Adrenal gland (tissue), 12 donors: ENCODE data around the gene CASP2. TPM values are rescaled to one million over a fixed set of nuclear protein-coding genes. Genes with fewer than 3 reads are reported as not detected.

Experiments
- DNase-seq, 7 donors: peaks; one replicate each; pipeline ENCODE4 v3.0.0-alpha.2; 2019 to 2020
- H3K27ac ChIP-seq, 5 donors: fragments of 200-600 bp; sonication (generic) in 4 of 5; 1 replicate in 3 of 5; 2 replicates in 2 of 5; pipeline versions ENCODE4 v1.5.1 to v1.8.0; 2016 to 2020; ENCODE audit warnings: mild to moderate bottlenecking in 1 of 5
- H3K27me3 ChIP-seq: fragments of 200-600 bp; 2 replicates; pipeline ENCODE4 v1.8.0; 2021
- H3K36me3 ChIP-seq, 2 donors: fragments of 200-600 bp; replicated peaks in 1 of 2; 1 replicate in 1 of 2; 2 replicates in 1 of 2; pipeline versions ENCODE4 v1.5.1 to v1.8.0; 2018 to 2022
- H3K4me1 ChIP-seq, 2 donors: fragments of 200-600 bp; replicated peaks in 1 of 2; 1 replicate in 1 of 2; 2 replicates in 1 of 2; pipeline versions ENCODE4 v1.5.1 to v1.8.0; 2018 to 2021
- H3K4me3 ChIP-seq, 4 donors: fragments of 200-600 bp; sonication (generic) in 3 of 4; one replicate each; pipeline ENCODE4 v1.5.1; 2016 to 2018
- H3K9me3 ChIP-seq, 3 donors: fragments of 200-600 bp; sonication (generic) in 1 of 3; replicated peaks in 1 of 3; 1 replicate in 2 of 3; 2 replicates in 1 of 3; pipeline versions ENCODE4 v1.5.1 to v1.8.0; 2016 to 2021
- CTCF ChIP-seq, 6 experiments: fragments of 450-650 bp in 4 of 6; fragments of 200-600 bp in 2 of 6; sonication (generic) in 1 of 6; IDR thresholded peaks; 1 replicate in 5 of 6; 2 replicates in 1 of 6; pipeline versions ENCODE4 v1.5.1 to v1.8.0; 2016 to 2021; ENCODE audit warnings: antibody characterized with exemption in 6 of 6, mild to moderate bottlenecking in 2 of 6, moderate library complexity in 1 of 6
- POLR2A ChIP-seq, 2 donors: fragments of 450-650 bp; IDR thresholded peaks; one replicate each; pipeline ENCODE4 v1.6.1; 2017; ENCODE audit warnings: antibody characterized with exemption in 2 of 2, mild to moderate bottlenecking in 2 of 2, moderate library complexity in 1 of 2
- WGBS, 4 donors: extraction: QIAGEN DNeasy Blood & Tissue Kit in 2 of 4; methylation state at CpG; one replicate each; pipeline versions ENCODE4 v1.1.5 to v1.1.7; 2013 to 2017; 5-methylcytosine and 5-hydroxymethylcytosine counted together
- intact Hi-C, 2 donors: fragments of 100-400 bp; cut with DNase I; formaldehyde crosslinking; loops; one replicate each; pipeline versions ENCODE4 v1.14.1 to v1.15.0; 2022 to 2023
- polyA plus RNA-seq, 3 donors: library from polyadenylated mRNA; stranded (reverse); fragments of 200-250 nt in 2 of 3; fragments of 350-450 nt in 1 of 3; fragmentation: Illumina TruSeq in 1 of 3; extraction: RNeasy Lipid Tissue Mini Kit (QIAGEN cat#74804) in 1 of 3; gene quantifications; one replicate each; pipeline ENCODE4 v1.2.3, GENCODE V29; 2013 to 2014
- total RNA-seq, 9 donors: library from RNA; depleted of rRNA in 4 of 9; stranded (reverse); fragments of >200 nt in 4 of 9; fragments of 120-200 nt in 1 of 9; fragmentation: NEBNext Ultra II Directional in 1 of 9; extraction: Animal tissue kit (Norgen Biotek cat#: 25700) in 1 of 9; gene quantifications; one replicate each; pipeline versions ENCODE4 v1.1.0 to v1.2.4, GENCODE V29; 2013 to 2023
- donor health status: healthy with polysubstance abuse.
- donor health status: Bipolar disorder and iron deficiency.
- donor health status: DM: yes; HTN: yes; CAD: no.
- donor health status: DM: no; HTN: no; CAD: no.
- donor health status: DM: no; HTN: no; CAD: no.
- donor health status: DM: yes; HTN: yes; CAD: no.

Gene CASP2
- total and polyA plus RNA-seq, 12 donors = 4.6 to 25.4 (median 13.1) TPM

GRCh38 chr7:143250822-143251221 is 37.3 kb upstream of the CASP2 start:
- Histone ChIP-seq H3K4me1 (no peaks in the 10 kb centered on the region), H3K27ac (no peak overlapping the region), H3K4me3 (no peak overlapping the region), H3K27me3 (no peaks in the 10 kb centered on the region), H3K36me3 (no peaks in the 10 kb centered on the region), H3K9me3 (no peaks in the 10 kb centered on the region)
- 90 to 93% (median 91%) methylated on average over 1 of the region's 1 CpG for WGBS, 4 donors
- no peak for TF ChIP-seq CTCF (IDR thresholded peaks at IDR 0.05)
- no peak for TF ChIP-seq POLR2A (IDR thresholded peaks at IDR 0.05)
- DNase-seq = no peak
- intact Hi-C loops = no loop called here

- H3K36me3 ChIP-seq = no peaks in the 10 kb centered on the region
- H3K4me3 ChIP-seq = no peak overlapping the region
- H3K4me1 ChIP-seq = no peaks in the 10 kb centered on the region
- no peaks in the 10 kb centered on the region for H3K27me3 ChIP-seq
- no peak for TF ChIP-seq CTCF (IDR thresholded peaks at IDR 0.05)
- TF ChIP-seq POLR2A (IDR thresholded peaks at IDR 0.05) = no peak
- 84 to 92% (median 86%) methylated on average over 2 of the region's 2 CpGs for WGBS, 4 donors
- no peaks in the 10 kb centered on the region for H3K9me3 ChIP-seq
- intact Hi-C loops = no loop called here
- H3K27ac ChIP-seq = no peak overlapping the region
- no peak for DNase-seq
These were observed 36.1 kb upstream of the CASP2 start for GRCh38 chr7:143252006-143252405.

- no peaks in the 10 kb centered on the region for H3K36me3 ChIP-seq
- DNase-seq = no peak
- H3K4me1 ChIP-seq = no peaks in the 10 kb centered on the region
- H3K9me3 ChIP-seq = no peaks in the 10 kb centered on the region
- intact Hi-C loops = no loop called here
- no peaks in the 10 kb centered on the region for H3K27me3 ChIP-seq
- H3K27ac ChIP-seq = no peak overlapping the region
- TF ChIP-seq CTCF (IDR thresholded peaks at IDR 0.05) = no peak
- no peak for TF ChIP-seq POLR2A (IDR thresholded peaks at IDR 0.05)
- 67 to 83% (median 73%) methylated on average over 3 of the region's 3 CpGs for WGBS, 4 donors
- no peak overlapping the region for H3K4me3 ChIP-seq
These were observed 32.6 kb upstream of the CASP2 start for GRCh38 chr7:143255564-143255963.

GRCh38 chr7:143256325-143256724 is 31.8 kb upstream of the CASP2 start:
- WGBS, 4 donors = 82 to 91% (median 85%) methylated on average over 3 of the region's 3 CpGs
- Histone ChIP-seq H3K27me3 (no peaks in the 10 kb centered on the region), H3K27ac (no peak overlapping the region), H3K4me3 (no peak overlapping the region), H3K9me3 (no peaks in the 10 kb centered on the region), H3K36me3 (no peaks in the 10 kb centered on the region), H3K4me1 (no peaks in the 10 kb centered on the region)
- DNase-seq = no peak
- TF ChIP-seq POLR2A (IDR thresholded peaks at IDR 0.05) = no peak
- TF ChIP-seq CTCF (IDR thresholded peaks at IDR 0.05) = no peak
- intact Hi-C loops = no loop called here
